NB4 (cell line): Measurements from ENCODE around the gene MAP3K2.

Experiments used
- MYC ChIP-seq: IDR thresholded peaks from 2 replicates; pipeline ENCODE4 v1.6.1; 2011; ENCODE audit warnings: low read depth, low read length
- POLR2A ChIP-seq: IDR thresholded peaks from 2 replicates; pipeline ENCODE4 v1.6.1; 2011; ENCODE audit warnings: mild to moderate bottlenecking; ENCODE audit not compliant: insufficient read length; ENCODE audit errors: extremely low read depth
- TF ChIP-seq, protein P1 (sequence below): IDR thresholded peaks from one replicate; pipeline ENCODE4 v1.5.1; 2012; ENCODE audit warnings: low read depth, low read length
- TF ChIP-seq, protein P2 (sequence below): IDR thresholded peaks from 2 replicates; pipeline ENCODE4 v1.6.1; 2011; ENCODE audit warnings: low read depth, low read length

DNA sequence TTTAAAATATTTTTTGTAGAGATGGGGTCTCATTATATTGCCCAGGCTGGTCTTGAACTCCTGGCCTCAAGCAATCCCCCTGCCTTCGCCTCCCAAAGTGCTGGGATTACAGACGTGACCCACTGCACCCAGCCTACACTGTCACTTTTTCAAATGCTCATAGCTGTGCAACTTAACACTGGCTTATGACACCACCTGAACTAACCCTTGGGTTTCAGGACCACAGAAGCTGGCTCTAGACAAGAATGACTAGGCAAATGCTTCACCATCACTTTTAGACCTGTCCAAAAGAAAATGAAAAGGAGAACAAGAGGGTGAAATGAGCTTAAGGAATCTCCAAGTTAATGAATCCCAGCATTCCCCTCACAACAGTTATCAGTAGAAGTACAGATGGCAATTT is 107.1 kb downstream of the MAP3K2 start:
- TF ChIP-seq POLR2A, result no peak
- TF ChIP-seq, protein P1, sequence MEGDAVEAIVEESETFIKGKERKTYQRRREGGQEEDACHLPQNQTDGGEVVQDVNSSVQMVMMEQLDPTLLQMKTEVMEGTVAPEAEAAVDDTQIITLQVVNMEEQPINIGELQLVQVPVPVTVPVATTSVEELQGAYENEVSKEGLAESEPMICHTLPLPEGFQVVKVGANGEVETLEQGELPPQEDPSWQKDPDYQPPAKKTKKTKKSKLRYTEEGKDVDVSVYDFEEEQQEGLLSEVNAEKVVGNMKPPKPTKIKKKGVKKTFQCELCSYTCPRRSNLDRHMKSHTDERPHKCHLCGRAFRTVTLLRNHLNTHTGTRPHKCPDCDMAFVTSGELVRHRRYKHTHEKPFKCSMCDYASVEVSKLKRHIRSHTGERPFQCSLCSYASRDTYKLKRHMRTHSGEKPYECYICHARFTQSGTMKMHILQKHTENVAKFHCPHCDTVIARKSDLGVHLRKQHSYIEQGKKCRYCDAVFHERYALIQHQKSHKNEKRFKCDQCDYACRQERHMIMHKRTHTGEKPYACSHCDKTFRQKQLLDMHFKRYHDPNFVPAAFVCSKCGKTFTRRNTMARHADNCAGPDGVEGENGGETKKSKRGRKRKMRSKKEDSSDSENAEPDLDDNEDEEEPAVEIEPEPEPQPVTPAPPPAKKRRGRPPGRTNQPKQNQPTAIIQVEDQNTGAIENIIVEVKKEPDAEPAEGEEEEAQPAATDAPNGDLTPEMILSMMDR, result no peak
- no peak for TF ChIP-seq MYC
- TF ChIP-seq, protein P2, sequence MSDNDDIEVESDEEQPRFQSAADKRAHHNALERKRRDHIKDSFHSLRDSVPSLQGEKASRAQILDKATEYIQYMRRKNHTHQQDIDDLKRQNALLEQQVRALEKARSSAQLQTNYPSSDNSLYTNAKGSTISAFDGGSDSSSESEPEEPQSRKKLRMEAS, result no peak
